ENCODE data around the gene PDCD1. TPM values are rescaled to one million over a fixed set of nuclear protein-coding genes. Genes with fewer than 3 reads are reported as not detected.
"Not testable (repeated sequence)": the region's sequence is repeated elsewhere in the genome, so short reads cannot be mapped to it uniquely, and the experiment has no call there.

Gene PDCD1
- total RNA-seq, 2 donors from 2014 or later, result 1.0 to 17.5 TPM

DNA sequence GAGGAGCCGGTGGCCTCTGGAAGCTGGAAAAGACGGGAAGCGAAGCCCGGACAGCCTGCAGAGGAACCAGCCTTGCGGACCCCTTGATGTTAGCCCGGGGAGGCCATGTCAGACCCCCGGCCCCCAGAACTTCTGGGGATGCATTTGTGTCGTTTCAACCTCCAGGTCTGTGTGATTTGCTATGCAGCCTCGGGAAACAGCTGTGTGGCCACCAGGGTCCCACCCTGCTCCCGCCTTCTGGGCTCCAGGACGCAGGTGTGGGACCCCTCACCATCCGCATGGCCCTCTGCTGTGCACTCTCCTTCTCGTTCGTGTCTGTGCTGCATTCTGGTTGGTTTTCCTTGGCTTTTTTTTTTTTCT lies 36.5 kb downstream of the PDCD1 start:
- H3K36me3 ChIP-seq, result no peaks in the 10 kb centered on the region
- no peak for DNase-seq (ENCODE audit: low spot score)
- H3K4me1 ChIP-seq, result peaks cover 0 to 1% of the 10 kb centered on the region in 2 donors
- H3K27me3 ChIP-seq, result no peaks in the 10 kb centered on the region
- no peak overlapping the region for H3K4me3 ChIP-seq
- TF ChIP-seq, protein P1, sequence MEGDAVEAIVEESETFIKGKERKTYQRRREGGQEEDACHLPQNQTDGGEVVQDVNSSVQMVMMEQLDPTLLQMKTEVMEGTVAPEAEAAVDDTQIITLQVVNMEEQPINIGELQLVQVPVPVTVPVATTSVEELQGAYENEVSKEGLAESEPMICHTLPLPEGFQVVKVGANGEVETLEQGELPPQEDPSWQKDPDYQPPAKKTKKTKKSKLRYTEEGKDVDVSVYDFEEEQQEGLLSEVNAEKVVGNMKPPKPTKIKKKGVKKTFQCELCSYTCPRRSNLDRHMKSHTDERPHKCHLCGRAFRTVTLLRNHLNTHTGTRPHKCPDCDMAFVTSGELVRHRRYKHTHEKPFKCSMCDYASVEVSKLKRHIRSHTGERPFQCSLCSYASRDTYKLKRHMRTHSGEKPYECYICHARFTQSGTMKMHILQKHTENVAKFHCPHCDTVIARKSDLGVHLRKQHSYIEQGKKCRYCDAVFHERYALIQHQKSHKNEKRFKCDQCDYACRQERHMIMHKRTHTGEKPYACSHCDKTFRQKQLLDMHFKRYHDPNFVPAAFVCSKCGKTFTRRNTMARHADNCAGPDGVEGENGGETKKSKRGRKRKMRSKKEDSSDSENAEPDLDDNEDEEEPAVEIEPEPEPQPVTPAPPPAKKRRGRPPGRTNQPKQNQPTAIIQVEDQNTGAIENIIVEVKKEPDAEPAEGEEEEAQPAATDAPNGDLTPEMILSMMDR (IDR thresholded peaks at IDR 0.05), result no peak
- peaks cover 0 to 6% of the 10 kb centered on the region in 2 donors for H3K9me3 ChIP-seq
- H3K27ac ChIP-seq, result no peak overlapping the region

DNA sequence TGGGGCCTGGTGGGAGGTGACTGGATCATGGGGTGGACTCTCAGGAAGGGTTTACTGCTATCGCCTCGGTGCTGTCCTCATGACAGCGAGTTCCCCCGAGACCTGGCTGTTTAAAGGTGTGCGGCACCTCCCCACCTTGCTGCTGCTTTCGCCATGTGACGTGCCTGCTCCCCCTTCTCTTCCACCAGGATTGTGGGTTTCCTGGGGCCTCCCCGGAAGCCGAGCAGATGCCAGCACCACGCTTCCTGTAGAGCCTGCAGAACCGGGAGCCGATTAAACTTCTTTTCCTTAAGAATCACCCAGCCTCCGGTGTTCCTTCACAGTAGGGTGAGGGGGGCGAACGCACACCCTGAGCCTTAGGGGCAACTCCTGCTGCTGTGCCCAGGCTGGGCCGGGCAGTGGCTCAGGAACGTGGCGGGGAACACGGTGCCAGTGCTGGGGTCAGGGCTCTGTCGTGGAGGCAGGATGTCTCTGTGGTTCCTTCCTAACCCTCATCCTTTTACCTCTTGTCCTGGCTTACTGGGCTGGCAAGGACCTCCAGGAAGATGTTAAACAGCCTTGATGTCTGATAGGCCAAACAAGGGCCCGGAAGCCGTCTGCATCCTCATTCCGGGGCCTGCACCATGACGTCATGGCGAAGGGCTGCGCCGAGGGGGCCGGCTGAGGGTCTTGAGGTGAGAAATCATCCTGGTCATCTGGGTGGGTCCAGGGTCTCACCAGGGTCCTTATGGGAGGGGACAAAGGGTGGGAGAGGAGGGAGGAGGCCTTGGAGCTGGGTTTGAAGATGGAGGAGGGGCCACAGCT lies 37.0 kb downstream of the PDCD1 start:
- H3K27ac ChIP-seq, result no peak overlapping the region
- peak; percentile 54 for DNase-seq (ENCODE audit: low spot score)
- H3K27me3 ChIP-seq, result no peaks in the 10 kb centered on the region
- TF ChIP-seq, protein P1 (IDR thresholded peaks at IDR 0.05), result no peak
- no peaks in the 10 kb centered on the region for H3K9me3 ChIP-seq
- no peaks in the 10 kb centered on the region for H3K36me3 ChIP-seq
- H3K4me3 ChIP-seq, result no peak overlapping the region
- peaks cover 0 to 5% of the 10 kb centered on the region in 2 donors for H3K4me1 ChIP-seq

DNA sequence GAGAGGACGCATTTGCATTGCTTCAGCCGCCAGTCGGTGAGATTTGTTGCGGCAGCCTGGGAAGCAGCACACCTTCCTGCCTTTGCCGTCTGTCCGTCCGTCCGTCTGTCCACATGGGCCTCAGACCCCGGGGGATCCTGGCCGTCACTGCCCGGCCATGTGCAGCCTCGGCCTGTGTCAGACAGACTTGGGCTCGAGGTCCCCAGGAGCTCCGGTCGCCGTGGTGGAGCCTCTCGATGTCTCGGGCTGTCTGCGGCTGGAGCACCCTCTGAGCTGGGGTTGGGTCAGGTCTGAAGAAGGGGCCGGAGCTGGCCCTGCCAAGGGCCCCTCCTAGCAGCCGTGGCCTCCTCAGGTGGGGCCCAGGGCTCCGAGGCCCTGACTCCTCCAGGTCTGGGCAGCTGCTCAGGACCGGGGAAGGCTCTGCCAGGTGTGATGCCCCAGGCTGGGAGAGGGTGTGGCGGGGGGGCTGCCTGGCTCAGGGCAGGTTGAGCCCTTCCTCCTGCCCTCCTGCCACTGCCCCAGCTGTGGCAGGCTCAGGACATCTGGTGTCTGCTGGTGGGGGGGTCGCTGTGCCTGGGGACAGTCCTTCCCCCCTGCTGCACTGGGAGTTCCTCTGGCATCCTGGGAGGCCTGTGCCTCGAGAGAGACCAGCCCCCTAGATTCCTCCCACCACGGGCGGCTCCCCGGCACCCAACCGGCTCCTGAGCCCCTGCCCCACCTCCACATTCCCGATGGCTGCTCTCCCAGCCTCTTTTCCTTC lies 37.9 kb downstream of the PDCD1 start:
- Histone ChIP-seq H3K4me3 (no peak overlapping the region), H3K36me3 (no peaks in the 10 kb centered on the region), H3K27me3 (no peaks in the 10 kb centered on the region), H3K4me1 (peaks cover 0 to 5% of the 10 kb centered on the region in 2 donors), H3K27ac (no peak overlapping the region), H3K9me3 (no peaks in the 10 kb centered on the region)
- TF ChIP-seq, protein P1 (IDR thresholded peaks at IDR 0.05), result no peak
- no peak for DNase-seq (ENCODE audit: low spot score)

DNA sequence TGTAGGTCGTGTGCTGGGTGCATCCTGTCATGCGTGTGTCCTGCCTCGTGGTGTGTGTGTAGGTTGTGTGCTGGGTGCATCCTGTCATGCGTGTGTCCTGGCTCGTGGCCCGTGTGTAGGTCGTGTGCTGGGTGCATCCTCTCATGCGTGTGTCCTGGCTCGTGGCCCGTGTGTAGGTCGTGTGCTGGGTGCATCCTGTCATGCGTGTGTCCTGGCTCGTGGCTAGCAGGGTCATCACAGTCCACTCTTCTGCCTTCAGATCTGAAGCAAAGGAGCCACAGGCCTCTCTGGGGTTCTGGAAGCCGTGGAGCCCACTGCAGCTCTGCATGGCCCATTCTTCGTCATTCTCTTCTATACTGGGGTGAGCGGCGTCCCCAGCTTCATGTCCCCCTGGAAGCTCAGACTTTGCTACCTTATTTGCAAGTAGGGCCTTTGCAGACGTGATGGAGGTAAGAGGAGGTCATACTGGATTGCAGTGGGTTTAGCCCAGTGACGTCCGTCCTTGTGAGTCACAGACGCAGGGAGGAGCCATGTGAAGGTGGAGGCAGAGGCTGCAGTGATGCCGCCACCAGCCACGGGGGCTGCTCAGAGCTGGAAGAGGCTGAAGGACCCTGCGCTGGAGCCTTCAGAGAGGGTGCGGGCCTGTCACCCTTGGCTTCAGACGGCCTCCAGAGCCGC lies 38.6 kb downstream of the PDCD1 start:
- H3K36me3 ChIP-seq, H3K27ac ChIP-seq, H3K4me1 ChIP-seq, H3K4me3 ChIP-seq, H3K27me3 ChIP-seq, H3K9me3 ChIP-seq: not testable (repeated sequence)
- DNase-seq (ENCODE audit: low spot score), result peak; percentile 49

DNA sequence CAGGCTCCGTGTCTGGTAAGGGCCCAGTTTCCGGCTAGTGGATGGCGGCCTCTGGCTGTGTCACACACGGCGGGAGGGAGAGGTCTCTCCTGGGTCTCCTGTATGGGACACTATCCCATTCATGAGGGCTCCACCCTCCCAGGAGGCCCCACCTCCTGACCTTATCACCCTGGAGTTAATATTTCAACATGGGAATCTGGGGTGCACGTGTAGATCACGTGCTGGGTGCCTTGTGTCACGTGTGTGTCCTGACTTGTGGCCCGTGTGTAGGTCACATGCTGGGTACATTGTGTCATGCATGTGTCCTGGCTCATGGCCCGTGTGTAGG lies 39.8 kb downstream of the PDCD1 start:
- no peaks in the 10 kb centered on the region for H3K9me3 ChIP-seq
- no peaks in the 10 kb centered on the region for H3K36me3 ChIP-seq
- no peak overlapping the region for H3K27ac ChIP-seq
- no peak overlapping the region for H3K4me3 ChIP-seq
- DNase-seq (ENCODE audit: low spot score), result peak; percentile 56
- no peaks in the 10 kb centered on the region for H3K27me3 ChIP-seq
- TF ChIP-seq, protein P1 (IDR thresholded peaks at IDR 0.05), result no peak
- peaks cover 0 to 5% of the 10 kb centered on the region in 2 donors for H3K4me1 ChIP-seq

Measured in right atrium auricular region (tissue), 2 donors.